Epithelial cell of proximal tubule (primary cell): ENCODE results near the gene FRS3. TPM values are rescaled to one million over a fixed set of nuclear protein-coding genes. Genes with fewer than 3 reads are reported as not detected.
A peak's percentile ranks its signal among the peaks of the same experiment; 100 is the strongest.

Source experiments
- DNase-seq: peaks from one replicate; pipeline ENCODE4 v3.0.0-alpha.2; 2011; ENCODE audit warnings: low read depth
- H3K4me3 ChIP-seq: 2 replicates; pipeline ENCODE4 v1.5.1; 2011; ENCODE audit warnings: low read depth, mild to moderate bottlenecking, low read length
- CTCF ChIP-seq: conservative IDR thresholded peaks from 2 replicates; pipeline ENCODE4 v1.5.1; 2012; ENCODE audit warnings: low read depth, mild to moderate bottlenecking, low read length
- total RNA-seq: library from RNA; depleted of rRNA; stranded (reverse); fragments of >200 nt; gene quantifications from 2 replicates; pipeline ENCODE4 v1.2.3, GENCODE V29; 2015

FRS3 gene
- total RNA-seq, 1 donor from 2014 or later: 6.1 TPM

- no peak for TF ChIP-seq CTCF
- H3K4me3 ChIP-seq: peak overlapping the region; percentile 70
- DNase-seq: no peak
Observed at GRCh38 chr6:41778895-41779294, 805 bp downstream of the FRS3 start.

GRCh38 chr6:41777551-41778285 is 2.0 kb downstream of the FRS3 start:
- no peak for TF ChIP-seq CTCF
- H3K4me3 ChIP-seq: no peak overlapping the region
- DNase-seq: no peak

- DNase-seq: no peak
- TF ChIP-seq CTCF: no peak
- H3K4me3 ChIP-seq: no peak overlapping the region
Observed at GRCh38 chr6:41775293-41775882, 4.3 kb downstream of the FRS3 start.

- no peak for TF ChIP-seq CTCF
- H3K4me3 ChIP-seq: no peak overlapping the region
- no peak for DNase-seq
Observed at GRCh38 chr6:41774841-41775240, 4.9 kb downstream of the FRS3 start.

- no peak overlapping the region for H3K4me3 ChIP-seq
- no peak for DNase-seq
- no peak for TF ChIP-seq CTCF
Observed at GRCh38 chr6:41771058-41771983, 8.4 kb downstream of the FRS3 start.

- no peak for DNase-seq
- no peak overlapping the region for H3K4me3 ChIP-seq
- no peak for TF ChIP-seq CTCF
Observed at GRCh38 chr6:41770381-41771057, 9.2 kb downstream of the FRS3 start.
